Measurements from ENCODE around the gene PM20D1. TPM values are rescaled to one million over a fixed set of nuclear protein-coding genes. Genes with fewer than 3 reads are reported as not detected.

PM20D1 gene
- polyA plus RNA-seq, 1 donor from 2014 or later: not detected

DNA sequence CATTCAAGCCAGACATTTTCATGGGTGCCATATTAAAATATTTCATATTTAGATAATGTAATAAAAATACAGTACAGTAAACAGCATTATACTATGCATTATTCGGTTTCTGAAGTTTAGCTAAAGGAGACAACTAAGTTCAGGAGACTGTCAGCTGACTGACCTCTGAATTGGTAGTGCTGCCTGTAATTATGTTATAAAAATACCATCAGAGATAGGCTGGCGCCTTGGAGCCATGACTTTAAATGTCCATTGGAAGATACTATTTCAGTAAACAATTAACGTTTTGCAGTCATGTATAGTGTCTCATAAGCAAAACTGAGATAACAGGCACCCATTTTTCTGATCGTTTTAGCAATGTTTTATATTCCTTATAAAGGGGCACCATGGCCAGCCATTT, 63.3 kb downstream of the PM20D1 start:
- no peaks in the 10 kb centered on the region for H4K20me1 ChIP-seq (ENCODE audit: insufficient read depth)
- no peak overlapping the region for H3K9ac ChIP-seq (ENCODE audit: low read length)
- H3K36me3 ChIP-seq (ENCODE audit: insufficient read depth, low read length): no peaks in the 10 kb centered on the region
- no peaks in the 10 kb centered on the region for H3K27me3 ChIP-seq (ENCODE audit: insufficient read depth, low read depth, low read length)
- TF ChIP-seq, protein P1, sequence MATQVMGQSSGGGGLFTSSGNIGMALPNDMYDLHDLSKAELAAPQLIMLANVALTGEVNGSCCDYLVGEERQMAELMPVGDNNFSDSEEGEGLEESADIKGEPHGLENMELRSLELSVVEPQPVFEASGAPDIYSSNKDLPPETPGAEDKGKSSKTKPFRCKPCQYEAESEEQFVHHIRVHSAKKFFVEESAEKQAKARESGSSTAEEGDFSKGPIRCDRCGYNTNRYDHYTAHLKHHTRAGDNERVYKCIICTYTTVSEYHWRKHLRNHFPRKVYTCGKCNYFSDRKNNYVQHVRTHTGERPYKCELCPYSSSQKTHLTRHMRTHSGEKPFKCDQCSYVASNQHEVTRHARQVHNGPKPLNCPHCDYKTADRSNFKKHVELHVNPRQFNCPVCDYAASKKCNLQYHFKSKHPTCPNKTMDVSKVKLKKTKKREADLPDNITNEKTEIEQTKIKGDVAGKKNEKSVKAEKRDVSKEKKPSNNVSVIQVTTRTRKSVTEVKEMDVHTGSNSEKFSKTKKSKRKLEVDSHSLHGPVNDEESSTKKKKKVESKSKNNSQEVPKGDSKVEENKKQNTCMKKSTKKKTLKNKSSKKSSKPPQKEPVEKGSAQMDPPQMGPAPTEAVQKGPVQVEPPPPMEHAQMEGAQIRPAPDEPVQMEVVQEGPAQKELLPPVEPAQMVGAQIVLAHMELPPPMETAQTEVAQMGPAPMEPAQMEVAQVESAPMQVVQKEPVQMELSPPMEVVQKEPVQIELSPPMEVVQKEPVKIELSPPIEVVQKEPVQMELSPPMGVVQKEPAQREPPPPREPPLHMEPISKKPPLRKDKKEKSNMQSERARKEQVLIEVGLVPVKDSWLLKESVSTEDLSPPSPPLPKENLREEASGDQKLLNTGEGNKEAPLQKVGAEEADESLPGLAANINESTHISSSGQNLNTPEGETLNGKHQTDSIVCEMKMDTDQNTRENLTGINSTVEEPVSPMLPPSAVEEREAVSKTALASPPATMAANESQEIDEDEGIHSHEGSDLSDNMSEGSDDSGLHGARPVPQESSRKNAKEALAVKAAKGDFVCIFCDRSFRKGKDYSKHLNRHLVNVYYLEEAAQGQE (IDR thresholded peaks at IDR 0.05; ENCODE audit: borderline replicate concordance): no peak
- TF ChIP-seq SMC3 (conservative IDR thresholded peaks at IDR 0.05; ENCODE audit: poor library complexity) (no peak), TAF1 (IDR thresholded peaks at IDR 0.05; ENCODE audit: low read depth) (no peak), RAD21 (conservative IDR thresholded peaks at IDR 0.05) (no peak), EZH2 (IDR thresholded peaks at IDR 0.05; ENCODE audit: borderline replicate concordance, insufficient read depth, low read length, poor library complexity, severe bottlenecking) (no peak), MXI1 (conservative IDR thresholded peaks at IDR 0.05; ENCODE audit: poor library complexity, severe bottlenecking) (no peak), EP300 (conservative IDR thresholded peaks at IDR 0.05; ENCODE audit: poor library complexity, severe bottlenecking) (no peak), POLR2AphosphoS5 (IDR thresholded peaks at IDR 0.05) (no peak)
- TF ChIP-seq, protein P2, sequence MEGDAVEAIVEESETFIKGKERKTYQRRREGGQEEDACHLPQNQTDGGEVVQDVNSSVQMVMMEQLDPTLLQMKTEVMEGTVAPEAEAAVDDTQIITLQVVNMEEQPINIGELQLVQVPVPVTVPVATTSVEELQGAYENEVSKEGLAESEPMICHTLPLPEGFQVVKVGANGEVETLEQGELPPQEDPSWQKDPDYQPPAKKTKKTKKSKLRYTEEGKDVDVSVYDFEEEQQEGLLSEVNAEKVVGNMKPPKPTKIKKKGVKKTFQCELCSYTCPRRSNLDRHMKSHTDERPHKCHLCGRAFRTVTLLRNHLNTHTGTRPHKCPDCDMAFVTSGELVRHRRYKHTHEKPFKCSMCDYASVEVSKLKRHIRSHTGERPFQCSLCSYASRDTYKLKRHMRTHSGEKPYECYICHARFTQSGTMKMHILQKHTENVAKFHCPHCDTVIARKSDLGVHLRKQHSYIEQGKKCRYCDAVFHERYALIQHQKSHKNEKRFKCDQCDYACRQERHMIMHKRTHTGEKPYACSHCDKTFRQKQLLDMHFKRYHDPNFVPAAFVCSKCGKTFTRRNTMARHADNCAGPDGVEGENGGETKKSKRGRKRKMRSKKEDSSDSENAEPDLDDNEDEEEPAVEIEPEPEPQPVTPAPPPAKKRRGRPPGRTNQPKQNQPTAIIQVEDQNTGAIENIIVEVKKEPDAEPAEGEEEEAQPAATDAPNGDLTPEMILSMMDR (IDR thresholded peaks at IDR 0.05; ENCODE audit: poor library complexity, severe bottlenecking): no peak
- H3K9me2 ChIP-seq (ENCODE audit: insufficient read depth, low read length): no peaks in the 10 kb centered on the region
- H3K4me2 ChIP-seq (ENCODE audit: low read length): no peak overlapping the region
- H3K9me3 ChIP-seq (ENCODE audit: low read length): no peaks in the 10 kb centered on the region
- H3K27ac ChIP-seq (ENCODE audit: low read length): no peak overlapping the region
- no peaks in the 10 kb centered on the region for H3F3A ChIP-seq (ENCODE audit: insufficient read depth, low read length, poor library complexity, severe bottlenecking)
- H2AFZ ChIP-seq (ENCODE audit: low read depth, low read length): no peak overlapping the region
- H3K79me2 ChIP-seq (replicated peaks; ENCODE audit: insufficient read depth, low read length): no peaks in the 10 kb centered on the region
- H3K4me3 ChIP-seq (ENCODE audit: low read length): no peak overlapping the region

DNA sequence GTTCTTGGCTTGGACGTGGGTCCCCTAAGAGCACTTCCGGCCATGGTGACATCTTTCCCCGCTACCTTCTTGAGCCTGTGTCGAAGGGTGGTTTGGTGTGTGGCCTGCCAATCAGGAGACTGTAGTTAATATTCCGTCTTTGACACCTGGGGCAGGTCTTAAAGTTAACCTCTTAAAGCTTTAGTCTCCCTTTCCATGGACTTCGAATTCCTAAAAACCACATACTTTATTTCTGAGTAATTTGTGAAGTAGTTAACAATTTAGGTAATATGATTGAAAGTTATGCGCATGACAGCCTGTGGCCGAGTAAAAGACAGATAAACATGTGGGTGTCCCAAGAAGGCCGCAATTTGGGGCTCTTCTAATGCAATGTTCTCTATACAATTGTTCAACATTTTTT, 64.5 kb downstream of the PM20D1 start:
- H3K27ac ChIP-seq (ENCODE audit: low read length): no peak overlapping the region
- no peaks in the 10 kb centered on the region for H3F3A ChIP-seq (ENCODE audit: insufficient read depth, low read length, poor library complexity, severe bottlenecking)
- no peaks in the 10 kb centered on the region for H4K20me1 ChIP-seq (ENCODE audit: insufficient read depth)
- no peaks in the 10 kb centered on the region for H3K36me3 ChIP-seq (ENCODE audit: insufficient read depth, low read length)
- no peak overlapping the region for H2AFZ ChIP-seq (ENCODE audit: low read depth, low read length)
- H3K4me3 ChIP-seq (ENCODE audit: low read length): no peak overlapping the region
- H3K9ac ChIP-seq (ENCODE audit: low read length): no peak overlapping the region
- no peaks in the 10 kb centered on the region for H3K79me2 ChIP-seq (replicated peaks; ENCODE audit: insufficient read depth, low read length)
- no peaks in the 10 kb centered on the region for H3K9me3 ChIP-seq (ENCODE audit: low read length)
- no peak overlapping the region for H3K4me2 ChIP-seq (ENCODE audit: low read length)
- no peaks in the 10 kb centered on the region for H3K9me2 ChIP-seq (ENCODE audit: insufficient read depth, low read length)
- no peaks in the 10 kb centered on the region for H3K27me3 ChIP-seq (ENCODE audit: insufficient read depth, low read depth, low read length)
- TF ChIP-seq, protein P2 (IDR thresholded peaks at IDR 0.05; ENCODE audit: poor library complexity, severe bottlenecking): no peak

Data from neural cell (in vitro differentiated cells).